HG03521 (cell line): Measurements from ENCODE around the gene POC1B.
A peak's percentile ranks its signal among the peaks of the same experiment; 100 is the strongest.
"Not testable (repeated sequence)": the region's sequence is repeated elsewhere in the genome, so short reads cannot be mapped to it uniquely, and the experiment has no call there.

Experiments used
- ATAC-seq: cut with Tn5 transposase; IDR thresholded peaks from one replicate; pipeline ENCODE4 v1.9.1; 2021; ENCODE audit warnings: mild to moderate bottlenecking, moderate library complexity; ENCODE audit not compliant: unreplicated experiment

POC1B gene

GRCh38 chr12:89468017-89468416 lies 57.8 kb downstream of the POC1B start:
- no peak for ATAC-seq

GRCh38 chr12:89464974-89465592 lies 60.8 kb downstream of the POC1B start:
- no peak for ATAC-seq

DNA sequence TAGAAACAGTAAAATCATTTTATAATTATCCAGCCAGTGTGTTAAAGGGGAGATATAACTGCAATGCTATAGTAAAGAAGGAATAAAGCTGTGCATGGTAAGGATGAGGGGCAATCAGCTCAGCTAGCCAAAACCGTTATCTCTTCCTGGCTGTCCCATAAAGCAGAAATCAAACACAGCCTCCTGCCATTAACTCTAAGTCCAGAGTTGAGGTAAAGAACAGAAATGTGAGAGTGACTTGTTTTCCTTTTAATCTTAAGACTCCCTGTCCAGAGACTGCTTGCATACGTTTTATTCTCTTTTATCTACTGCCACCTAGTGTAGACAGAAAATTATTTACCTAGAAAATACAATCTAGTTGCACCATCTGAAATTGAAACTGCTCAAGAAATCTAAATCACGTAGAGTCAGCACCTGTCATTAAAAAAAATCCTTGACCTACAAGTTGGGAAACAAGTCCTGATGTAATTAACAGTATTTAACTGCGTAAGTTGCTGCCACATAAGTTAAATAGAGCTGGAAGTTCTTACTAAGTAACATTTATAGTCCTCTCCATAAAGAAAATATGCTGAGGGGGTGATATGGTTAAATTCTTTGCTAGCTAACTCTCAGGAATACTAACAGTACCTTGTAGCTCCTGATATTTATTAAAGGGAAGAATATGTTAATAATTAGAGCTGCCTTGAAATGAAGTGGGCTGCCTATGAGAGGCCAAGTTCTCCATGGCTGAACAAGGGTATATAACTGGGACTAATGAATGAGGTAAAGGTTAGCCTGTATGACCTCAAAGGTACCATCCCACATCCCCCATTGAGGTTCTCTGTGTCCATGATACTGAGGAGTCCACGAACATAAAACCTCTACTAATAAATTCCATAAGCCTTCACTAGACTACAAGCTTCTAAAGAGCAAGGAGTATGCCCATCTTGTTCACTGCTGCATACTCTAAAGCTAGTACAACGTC lies 63.9 kb downstream of the POC1B start:
- peak; percentile 91 for ATAC-seq

DNA sequence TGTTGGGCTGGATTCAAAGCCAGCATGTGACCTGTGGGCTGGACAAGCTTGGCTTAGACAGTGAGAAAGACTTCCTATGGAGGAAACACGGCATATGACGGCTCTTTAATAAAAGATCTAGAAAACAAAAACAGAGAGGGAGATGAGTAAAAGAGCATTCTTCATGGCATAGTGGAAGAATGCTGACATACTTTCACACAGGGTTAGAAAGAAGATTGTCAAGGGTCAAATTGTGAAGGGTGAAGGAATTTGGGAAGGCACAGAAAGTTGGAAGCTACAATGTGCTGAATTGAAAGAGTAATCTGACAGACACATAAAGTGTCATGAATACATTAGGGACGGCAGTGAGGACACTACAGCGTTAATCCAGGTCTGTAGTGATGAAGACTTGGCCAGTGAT lies 64.7 kb downstream of the POC1B start:
- no peak for ATAC-seq

GRCh38 chr12:89459279-89459678 lies 66.6 kb downstream of the POC1B start:
- ATAC-seq, result not testable (repeated sequence)

DNA sequence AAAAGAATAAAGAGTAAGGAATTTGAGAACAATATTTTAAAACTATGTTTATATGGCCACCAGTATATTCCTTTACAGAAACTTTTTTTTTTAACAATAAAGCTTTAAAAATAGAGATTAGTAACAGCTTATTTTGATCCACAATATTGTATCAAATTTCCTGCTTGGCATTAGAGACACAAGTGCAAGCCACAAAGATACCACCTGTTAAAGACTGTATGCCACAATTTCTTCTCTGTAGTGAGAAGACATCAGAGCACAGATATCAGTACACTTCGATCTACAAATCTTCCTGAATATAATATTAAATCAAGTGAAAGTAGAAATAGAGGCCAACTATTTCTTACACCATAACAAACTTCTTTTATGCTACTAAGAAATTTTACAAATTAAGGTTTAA lies 69.3 kb downstream of the POC1B start:
- no peak for ATAC-seq

DNA sequence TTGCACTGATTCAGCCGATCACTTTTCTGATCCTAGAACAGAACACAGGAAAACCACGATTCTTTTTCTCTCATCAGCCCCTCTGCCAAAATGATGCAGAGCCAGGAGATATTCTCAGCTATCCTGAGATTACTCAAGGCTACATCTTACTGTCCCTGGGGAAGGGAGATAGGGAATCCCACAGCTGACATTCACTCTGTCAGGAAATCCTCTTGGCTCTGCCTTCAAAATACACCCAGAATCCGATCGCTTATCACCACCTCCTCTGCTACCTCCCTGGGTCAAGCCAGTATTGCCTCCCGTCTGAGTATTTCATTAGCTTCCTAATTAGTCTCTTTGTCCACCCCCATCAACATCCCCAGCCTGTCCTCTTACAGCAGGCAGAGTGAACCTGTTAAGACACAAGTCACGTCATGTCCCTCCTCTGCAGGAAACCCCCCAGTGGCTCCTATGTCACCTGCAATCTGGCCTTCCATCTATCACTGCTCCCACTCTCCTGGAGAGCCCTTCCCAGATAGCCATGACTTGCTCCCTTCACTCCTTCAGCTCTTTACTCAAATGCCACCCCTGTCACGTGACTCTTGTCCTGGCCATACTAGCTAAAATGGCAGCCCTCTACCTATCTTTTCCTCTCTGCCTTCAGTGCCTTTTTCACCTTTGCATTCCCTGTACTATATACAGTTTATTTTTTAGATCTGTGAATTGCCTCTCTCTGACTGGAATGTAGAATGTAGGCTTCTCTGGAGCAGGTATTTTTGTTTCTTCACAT lies 71.6 kb downstream of the POC1B start:
- ATAC-seq, result no peak

GRCh38 chr12:89453121-89453978 lies 72.5 kb downstream of the POC1B start:
- ATAC-seq, result no peak

DNA sequence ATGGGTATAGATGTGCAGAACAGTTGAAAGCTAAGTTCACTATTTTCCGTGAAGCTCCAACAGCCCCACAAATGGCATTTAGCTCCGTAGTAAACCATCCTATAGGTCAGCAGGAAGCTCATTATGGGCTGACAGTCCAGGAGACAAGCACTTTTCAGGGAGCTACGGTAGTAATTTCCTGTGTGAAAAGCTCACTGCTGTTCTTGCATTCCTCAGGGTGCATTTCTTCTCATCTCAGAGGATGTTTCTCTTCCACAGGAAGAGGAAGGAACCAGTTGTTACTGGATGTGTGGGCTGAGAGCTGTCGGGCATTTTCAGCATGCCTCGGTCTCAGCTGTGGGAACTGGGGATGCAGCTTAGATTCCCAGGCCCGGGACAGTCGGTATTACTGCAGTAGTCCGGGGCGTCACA lies 74.0 kb downstream of the POC1B start:
- ATAC-seq, result no peak

DNA sequence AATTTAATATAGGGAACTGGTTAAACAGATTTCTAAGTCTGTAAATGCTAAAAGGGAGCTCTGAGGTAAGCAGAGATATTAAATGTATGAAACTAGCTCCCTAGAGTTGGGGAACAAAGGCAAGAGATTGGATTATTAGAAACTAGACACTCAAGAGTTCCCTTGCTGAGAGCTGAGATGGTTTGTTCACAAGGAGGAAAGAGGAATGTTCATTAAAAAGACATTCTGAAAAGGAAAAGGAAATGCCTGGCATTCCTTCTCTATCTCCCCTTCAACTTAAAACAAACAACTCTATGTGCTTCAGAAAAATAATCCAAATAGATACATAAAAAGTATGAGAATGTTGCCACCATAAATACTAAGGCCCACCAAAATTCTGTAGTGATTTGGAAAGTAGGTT lies 74.9 kb downstream of the POC1B start:
- ATAC-seq, result no peak

- no peak for ATAC-seq
These were observed 76.9 kb downstream of the POC1B start for GRCh38 chr12:89448951-89449371.

GRCh38 chr12:89448526-89448925 lies 77.3 kb downstream of the POC1B start:
- no peak for ATAC-seq

- ATAC-seq, result no peak
These were observed 85.9 kb downstream of the POC1B start for GRCh38 chr12:89439941-89440340.

GRCh38 chr12:89437231-89437630 lies 88.6 kb downstream of the POC1B start:
- ATAC-seq, result no peak

- ATAC-seq, result no peak
These were observed 89.8 kb downstream of the POC1B start for GRCh38 chr12:89436062-89436461.

- no peak for ATAC-seq
These were observed 92.2 kb downstream of the POC1B start for GRCh38 chr12:89433634-89434033.

DNA sequence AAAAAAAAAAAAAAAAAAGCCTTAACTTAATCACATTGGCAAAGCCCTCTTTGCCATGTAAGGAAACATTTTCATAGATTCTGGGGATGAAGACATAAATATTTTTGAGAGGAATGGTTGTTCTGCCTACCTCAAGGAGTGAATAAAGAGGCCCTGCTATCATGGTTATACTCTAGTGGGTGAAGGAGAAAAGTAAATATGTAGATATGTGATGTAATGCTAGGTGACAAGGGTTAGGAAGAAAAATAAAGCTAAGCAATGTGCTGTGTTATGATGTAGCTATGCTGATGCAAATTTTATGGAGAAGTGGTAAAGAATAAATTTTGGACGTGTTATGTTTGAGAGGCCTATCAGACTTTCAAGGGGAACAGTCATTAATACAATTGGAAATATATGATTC lies 93.5 kb downstream of the POC1B start:
- no peak for ATAC-seq

GRCh38 chr12:89429528-89429927 lies 96.3 kb downstream of the POC1B start:
- no peak for ATAC-seq

- peak; percentile 95 for ATAC-seq
These were observed 98.2 kb downstream of the POC1B start for GRCh38 chr12:89427508-89428156.

GRCh38 chr12:89424846-89425245 lies 101.0 kb downstream of the POC1B start:
- no peak for ATAC-seq
